ENCODE data around the gene MARK1.

GRCh38 chr1:220572416-220572815, 44.5 kb downstream of the MARK1 start:
- TF ChIP-seq POLR2A (IDR thresholded peaks at IDR 0.05): no peak
- TF ChIP-seq CTCF (IDR thresholded peaks at IDR 0.05): no peak

Data from esophagus squamous epithelium (tissue), 4 donors.